GM12878 (cell line): Measurements from ENCODE around the gene TNK2. TPM values are rescaled to one million over a fixed set of nuclear protein-coding genes. Genes with fewer than 3 reads are reported as not detected.

Experiments
- ATF3 ChIP-seq: IDR thresholded peaks from 2 replicates; pipeline ENCODE4 v1.6.1; 2011; ENCODE audit warnings: low read depth, mild to moderate bottlenecking, low read length, moderate library complexity, borderline replicate concordance; ENCODE audit errors: extremely low read depth
- CREB1 ChIP-seq: IDR thresholded peaks from 2 replicates; pipeline ENCODE4 v1.6.1; 2012; ENCODE audit warnings: low read depth, mild to moderate bottlenecking, inconsistent platforms
- CREM ChIP-seq: IDR thresholded peaks from 2 replicates; pipeline ENCODE4 v1.6.1; 2014; ENCODE audit warnings: antibody characterized with exemption, low read depth
- CTCF ChIP-seq, 3 experiments: IDR thresholded peaks in 2 of 3; conservative IDR thresholded peaks in 1 of 3; 2 replicates each; pipeline ENCODE4 v1.5.1; 2011; ENCODE audit warnings: low read depth in 3 of 3, low read length in 3 of 3, mild to moderate bottlenecking in 3 of 3, control low read depth in 2 of 3, moderate library complexity in 2 of 3, inconsistent platforms in 1 of 3, mixed read lengths in 1 of 3; ENCODE audit not compliant: control insufficient read depth in 2 of 3, insufficient read depth in 1 of 3; ENCODE audit errors: extremely low read depth in 1 of 3
- E2F4 ChIP-seq: IDR thresholded peaks from 2 replicates; pipeline ENCODE4 v1.6.1; 2012; ENCODE audit warnings: low read depth, low read length, improper control_type of control experiment
- FOS ChIP-seq: IDR thresholded peaks from 3 replicates; pipeline ENCODE4 v1.6.1; 2011; ENCODE audit warnings: borderline replicate concordance; ENCODE audit not compliant: insufficient read length; ENCODE audit errors: extremely low read depth
- HCFC1 ChIP-seq: fragments of 150-350 bp; IDR thresholded peaks from 2 replicates; pipeline ENCODE4 v1.6.1; 2014; ENCODE audit warnings: low read length
- IRF4 ChIP-seq: IDR thresholded peaks from 2 replicates; pipeline ENCODE4 v1.6.1; 2011; ENCODE audit warnings: low read depth, low read length
- MAX ChIP-seq: IDR thresholded peaks from 2 replicates; pipeline ENCODE4 v1.6.1; 2012; ENCODE audit warnings: low read depth, low read length, improper control_type of control experiment
- MLLT1 ChIP-seq: fragments of 450-650 bp; IDR thresholded peaks from 2 replicates; pipeline ENCODE4 v1.6.1; 2016; ENCODE audit warnings: mild to moderate bottlenecking
- MXI1 ChIP-seq: fragments of 150-350 bp; IDR thresholded peaks from 2 replicates; pipeline ENCODE4 v1.6.1; 2011; ENCODE audit warnings: low read depth, mild to moderate bottlenecking, inconsistent platforms, low read length, improper control_type of control experiment
- MYB ChIP-seq: fragments of 150-350 bp; IDR thresholded peaks from 2 replicates; pipeline ENCODE4 v1.6.1; 2014; ENCODE audit warnings: mild to moderate bottlenecking, low read depth, low read length, borderline replicate concordance
- NBN ChIP-seq: fragments of 450-650 bp; IDR thresholded peaks from 2 replicates; pipeline ENCODE4 v1.6.1; 2016
- POU2F2 ChIP-seq: IDR thresholded peaks from 3 replicates; pipeline ENCODE4 v1.6.1; 2011; ENCODE audit warnings: low read depth, mild to moderate bottlenecking, low read length, borderline replicate concordance
- RB1 ChIP-seq: fragments of 450-650 bp; formaldehyde crosslinking; IDR thresholded peaks from 2 replicates; pipeline ENCODE4 v1.6.1; 2017; ENCODE audit warnings: mild to moderate bottlenecking, borderline replicate concordance
- STAT1 ChIP-seq: fragments of 450-650 bp; conservative IDR thresholded peaks from 2 replicates; pipeline ENCODE4 v1.6.1; 2014; ENCODE audit warnings: antibody characterized with exemption, mild to moderate bottlenecking
- TCF12 ChIP-seq: IDR thresholded peaks from 2 replicates; pipeline ENCODE4 v1.6.1; 2011; ENCODE audit warnings: low read depth, mild to moderate bottlenecking, low read length
- WRNIP1 ChIP-seq: IDR thresholded peaks from 2 replicates; pipeline ENCODE4 v1.6.1; 2011; ENCODE audit warnings: low read depth, low read length, improper control_type of control experiment, borderline replicate concordance
- ZBTB40 ChIP-seq: fragments of 450-650 bp; IDR thresholded peaks from 2 replicates; pipeline ENCODE4 v1.6.1; 2016; ENCODE audit warnings: mild to moderate bottlenecking, moderate library complexity, borderline replicate concordance
- ZNF24 ChIP-seq: fragments of 450-650 bp; IDR thresholded peaks from 2 replicates; pipeline ENCODE4 v1.6.1; 2017; ENCODE audit warnings: antibody characterized with exemption, mild to moderate bottlenecking
- polyA plus RNA-seq, 11 experiments: library from polyadenylated mRNA; depleted of rRNA in 4 of 11; unstranded in 6 of 11; stranded (reverse) in 5 of 11; fragments of >200 nt; fragmentation: Nextera tagmentation in 4 of 11; fragmentation: Illumina TruSeq in 1 of 11; extraction: Ambion mirVana in 4 of 11; extraction: Trizol in 1 of 11; gene quantifications; 1 replicate in 1 of 11; 2 replicates in 10 of 11; pipeline versions ENCODE4 v1.2.1 to v1.2.3, GENCODE V29; 2011 to 2016; ENCODE audit warnings: inconsistent platforms in 2 of 11, missing spikeins in 2 of 11, low read depth in 1 of 11
- total RNA-seq, 4 experiments: library from RNA; depleted of rRNA in 3 of 4; stranded (reverse); fragments of >200 nt in 3 of 4; fragmentation: Illumina TruSeq in 1 of 4; extraction: Trizol in 1 of 4; gene quantifications; 2 replicates each; pipeline versions ENCODE4 v1.2.1 to v1.2.3, GENCODE V29; 2013 to 2021

The TNK2 gene
- total and polyA plus RNA-seq, 10 of the 15 experiments (the other 5 are each of a cell fraction or from before 2014, with no cell fraction given), result 0.13 to 47.8 (median 10.8) TPM

GRCh38 chr3:195850857-195851543 is 57.4 kb downstream of the TNK2 start (continued):
- TF ChIP-seq POU2F2, result peak; percentile 54; the same call in 1 of the 3 replicates
- TF ChIP-seq ATF3, result peak; percentile 50; the same call in 1 of the 2 replicates
- TF ChIP-seq CREB1, result 0 out of 2 replicates have a peak, but pooled peaks have one; percentile 43
- TF ChIP-seq WRNIP1, result peak; percentile 96; the same call in 1 of the 2 replicates
- peak; percentile 47; the same call in 1 of the 2 replicates for TF ChIP-seq IRF4
- 0 out of 2 replicates have a peak, but pooled peaks have one; percentile 47 for TF ChIP-seq NBN
- TF ChIP-seq CTCF (IDR thresholded peaks at IDR 0.05 in 2 of 3, conservative IDR thresholded peaks at IDR 0.05 in 1 of 3; ENCODE audit: control insufficient read depth in 2 of 3, extremely low read depth in 1 of 3, insufficient read depth in 1 of 3, low read depth in 3 of 3, low read length in 3 of 3), result peak; percentile 100; a peak in 5 of 6 replicates
- peak; percentile 57; the same call in 1 of the 2 replicates for TF ChIP-seq MXI1
- TF ChIP-seq CREM, result 0 out of 2 replicates have a peak, but pooled peaks have one; percentile 18
- no peak for TF ChIP-seq E2F4
- TF ChIP-seq MLLT1, result 0 out of 2 replicates have a peak, but pooled peaks have one; percentile 38
- TF ChIP-seq MAX, result 0 out of 2 replicates have a peak, but pooled peaks have one; percentile 23
- no peak for TF ChIP-seq ZBTB40
- peak; percentile 77; the same call in 1 of the 2 replicates for TF ChIP-seq STAT1
- peak; percentile 65 for TF ChIP-seq ZNF24
- TF ChIP-seq FOS, result no peak
- TF ChIP-seq HCFC1, result peak; percentile 33; the same call in 1 of the 2 replicates
- 0 out of 2 replicates have a peak, but pooled peaks have one; percentile 23 for TF ChIP-seq MYB
- 0 out of 2 replicates have a peak, but pooled peaks have one; percentile 5 for TF ChIP-seq TCF12
- TF ChIP-seq RB1, result peak; percentile 58; the same call in 1 of the 2 replicates
